HCT116 (cell line): ENCODE results near the gene UBE2F. TPM values are rescaled to one million over a fixed set of nuclear protein-coding genes. Genes with fewer than 3 reads are reported as not detected.

Experiments used
- ATAC-seq: fragments of 200-7000 bp; cut with Tn5 transposase; 2 replicates; pipeline ENCODE4 v1.9.1; 2020; ENCODE audit warnings: mild to moderate bottlenecking, moderate library complexity
- BruUV-seq: library from RNA; stranded (reverse); fragments of 400-500 nt; replicated peaks from 2 replicates; lab custom pipeline; 2021; lab: Mats Ljungman, UMichigan
- CTCF ChIA-PET: fragments of 300-600 bp; sonication (Branson Sonifier 250); formaldehyde crosslinking; loops from one replicate; lab custom pipeline; 2021; ENCODE audit warnings: antibody characterized with exemption; lab: Charles Lee
- POLR2A ChIA-PET: fragments of 300-600, 350-600 bp; sonication (Branson Sonifier 250); formaldehyde crosslinking; loops from one replicate; lab custom pipeline; 2021; ENCODE audit warnings: antibody characterized with exemption; lab: Charles Lee
- RAD21 ChIA-PET, 2 experiments: fragments of 300-600 bp; sonication (Branson Sonifier 250); formaldehyde crosslinking; loops; one replicate each; lab custom pipeline; 2023; ENCODE audit warnings: low total read pairs in 2 of 2; ENCODE audit not compliant: uncharacterized antibody in 2 of 2, unreplicated experiment in 2 of 2, low non-redundant PET in 1 of 2; lab: Charles Lee
- DNase-seq: peaks from one replicate; pipeline ENCODE4 v3.0.0-alpha.2; 2010; ENCODE audit warnings: low read depth, low spot score
- H2AFZ ChIP-seq: fragments of 200-600 bp; shearing (Covaris generic), sonication (generic); 2 replicates; pipeline ENCODE4 v1.6.1; 2017; ENCODE audit warnings: low read depth, mixed run types, mixed read lengths, antibody characterized with exemption, low read length; ENCODE audit not compliant: poor library complexity, severe bottlenecking
- H3K27ac ChIP-seq: 2 replicates; pipeline ENCODE4 v1.5.1; 2012; ENCODE audit warnings: low read depth, low read length
- H3K27me3 ChIP-seq: fragments of 200-600 bp; sonication (generic); 2 replicates; pipeline ENCODE4 v1.6.1; 2016; ENCODE audit warnings: mixed run types, low read length, mixed read lengths; ENCODE audit not compliant: insufficient read depth
- H3K36me3 ChIP-seq, 2 experiments: fragments of 200-500 bp in 1 of 2; fragments of 200-600 bp in 1 of 2; sonication (Bioruptor generic) in 1 of 2; sonication (generic) in 1 of 2; 2 replicates each; pipeline versions ENCODE4 v1.5.1 to v1.6.1; 2014 to 2016; ENCODE audit warnings: low read length in 2 of 2, inconsistent platforms in 1 of 2, mixed read lengths in 1 of 2, mixed run types in 1 of 2; ENCODE audit not compliant: insufficient read depth in 2 of 2, control insufficient read depth in 1 of 2
- H3K4me1 ChIP-seq, 2 experiments: fragments of 200-600 bp in 1 of 2; sonication (generic) in 1 of 2; 2 replicates each; pipeline versions ENCODE4 v1.5.1 to v1.6.1; 2012 to 2017; ENCODE audit warnings: low read length in 2 of 2, inconsistent platforms in 1 of 2, mild to moderate bottlenecking in 1 of 2, mixed read lengths in 1 of 2, mixed run types in 1 of 2, moderate library complexity in 1 of 2; ENCODE audit not compliant: insufficient read depth in 2 of 2, control insufficient read depth in 1 of 2
- H3K4me2 ChIP-seq: fragments of 200-600 bp; sonication (generic); 2 replicates; pipeline ENCODE4 v1.6.1; 2017; ENCODE audit warnings: mixed run types, low read length, mixed read lengths
- H3K4me3 ChIP-seq, 2 experiments: fragments of 200-600 bp in 1 of 2; sonication (generic) in 1 of 2; replicated peaks in 1 of 2; 2 replicates each; pipeline ENCODE4 v1.5.1; 2011 to 2016; ENCODE audit warnings: low read length in 2 of 2, control low read depth in 1 of 2, low read depth in 1 of 2, mild to moderate bottlenecking in 1 of 2, mixed read lengths in 1 of 2, mixed run types in 1 of 2
- H3K79me2 ChIP-seq: fragments of 200-600 bp; sonication (generic); 2 replicates; pipeline ENCODE4 v1.6.1; 2017; ENCODE audit warnings: mild to moderate bottlenecking, mixed run types, low read length, moderate library complexity, mixed read lengths; ENCODE audit not compliant: insufficient read depth
- H3K9ac ChIP-seq: fragments of 200-600 bp; sonication (generic); 2 replicates; pipeline ENCODE4 v1.6.1; 2016; ENCODE audit warnings: low read length, mixed read lengths
- H3K9me2 ChIP-seq: fragments of 200-600 bp; sonication (generic), shearing (Covaris generic); 2 replicates; pipeline ENCODE4 v1.6.1; 2017; ENCODE audit warnings: mixed run types, mild to moderate bottlenecking, moderate library complexity; ENCODE audit not compliant: insufficient read depth
- H3K9me3 ChIP-seq, 2 experiments: fragments of 200-500 bp in 1 of 2; fragments of 200-600 bp in 1 of 2; sonication (Bioruptor generic) in 1 of 2; sonication (generic) in 1 of 2; 2 replicates each; pipeline ENCODE4 v1.6.1; 2014 to 2017; ENCODE audit warnings: low read length in 2 of 2, mixed read lengths in 2 of 2, inconsistent platforms in 1 of 2, low read depth in 1 of 2, mild to moderate bottlenecking in 1 of 2, mixed run types in 1 of 2, moderate library complexity in 1 of 2; ENCODE audit not compliant: control insufficient read depth in 1 of 2, insufficient read depth in 1 of 2
- H4K20me1 ChIP-seq: fragments of 200-600 bp; sonication (generic), shearing (Covaris generic); 2 replicates; pipeline ENCODE4 v1.6.1; 2017; ENCODE audit warnings: mixed run types, mild to moderate bottlenecking, moderate library complexity; ENCODE audit not compliant: insufficient read depth
- CBX3 ChIP-seq: IDR thresholded peaks from 2 replicates; pipeline ENCODE4 v1.6.1; 2012; ENCODE audit warnings: low read depth
- CEBPB ChIP-seq: IDR thresholded peaks from 2 replicates; pipeline ENCODE4 v1.6.1; 2012; ENCODE audit warnings: low read depth
- EGR1 ChIP-seq: IDR thresholded peaks from 2 replicates; pipeline ENCODE4 v1.6.1; 2012; ENCODE audit warnings: low read depth
- EZH2 ChIP-seq: fragments of 200-600 bp; sonication (generic); IDR thresholded peaks from 2 replicates; pipeline ENCODE4 v1.6.1; 2017; ENCODE audit warnings: antibody characterized with exemption, mixed run types
- EZH2phosphoT487 ChIP-seq: fragments of 200-600 bp; IDR thresholded peaks from 2 replicates; pipeline ENCODE4 v1.6.1; 2018; ENCODE audit warnings: antibody characterized with exemption, borderline replicate concordance
- FOSL1 ChIP-seq: IDR thresholded peaks from 2 replicates; pipeline ENCODE4 v1.6.1; 2012; ENCODE audit warnings: low read depth
- JUND ChIP-seq: IDR thresholded peaks from 2 replicates; pipeline ENCODE4 v1.6.1; 2012
- MAX ChIP-seq: IDR thresholded peaks from 2 replicates; pipeline ENCODE4 v1.6.1; 2012
- POLR2A ChIP-seq: IDR thresholded peaks from 2 replicates; pipeline ENCODE4 v1.7.0; 2011; ENCODE audit warnings: borderline replicate concordance; ENCODE audit not compliant: insufficient read depth, insufficient read length; ENCODE audit errors: extremely low read depth
- POLR2AphosphoS5 ChIP-seq: IDR thresholded peaks from 2 replicates; pipeline ENCODE4 v1.6.1; 2011; ENCODE audit warnings: mild to moderate bottlenecking, low read depth, low read length, moderate library complexity
- RAD21 ChIP-seq: IDR thresholded peaks from 2 replicates; pipeline ENCODE4 v1.6.1; 2012; ENCODE audit warnings: low read depth, mild to moderate bottlenecking
- REST ChIP-seq: IDR thresholded peaks from 2 replicates; pipeline ENCODE4 v1.6.1; 2012; ENCODE audit warnings: low read depth
- SP1 ChIP-seq: IDR thresholded peaks from 2 replicates; pipeline ENCODE4 v1.6.1; 2012; ENCODE audit warnings: low read depth
- SRF ChIP-seq: IDR thresholded peaks from 2 replicates; pipeline ENCODE4 v1.6.1; 2012; ENCODE audit warnings: low read depth
- TCF7L2 ChIP-seq: IDR thresholded peaks from 2 replicates; pipeline ENCODE4 v1.7.0; 2011; ENCODE audit warnings: borderline replicate concordance, inconsistent platforms; ENCODE audit not compliant: insufficient read depth, insufficient read length; ENCODE audit errors: extremely low read depth
- YY1 ChIP-seq: IDR thresholded peaks from 2 replicates; pipeline ENCODE4 v1.6.1; 2011; ENCODE audit warnings: low read length, low read depth, moderate library complexity, mild to moderate bottlenecking; ENCODE audit not compliant: insufficient replicate concordance; ENCODE audit errors: extremely low read depth
- ZBTB33 ChIP-seq: IDR thresholded peaks from 2 replicates; pipeline ENCODE4 v1.6.1; 2011; ENCODE audit warnings: mild to moderate bottlenecking, low read length, moderate library complexity; ENCODE audit not compliant: insufficient replicate concordance; ENCODE audit errors: extremely low read depth
- ZFX ChIP-seq: fragments of 450-650 bp; IDR thresholded peaks from 2 replicates; pipeline ENCODE4 v1.6.1; 2017
- intact Hi-C: fragments of 100-400 bp; cut with micrococcal nuclease; formaldehyde crosslinking; loops from 2 replicates; pipeline ENCODE4 v1.10.0; 2022
- total RNA-seq: library from RNA; stranded (reverse); gene quantifications from one replicate; pipeline ENCODE4 v1.2.1, GENCODE V29; 2021; ENCODE audit not compliant: unreplicated experiment

UBE2F gene
- total RNA-seq, 1 experiment from 2014 or later, result 32.8 TPM

- no peak for ATAC-seq
- no peak overlapping the region for H3K4me2 ChIP-seq
- ChIA-PET POLR2A (no interaction called here), RAD21 (no interaction called here), CTCF (no interaction called here)
- H3K9me2 ChIP-seq, result no peaks in the 10 kb centered on the region
- intact Hi-C loops, result no loop called here
- no peak overlapping the region for H3K9ac ChIP-seq
- no peaks in the 10 kb centered on the region for H3K27me3 ChIP-seq
- TF ChIP-seq REST (no peak), POLR2AphosphoS5 (no peak), TCF7L2 (no peak), EZH2phosphoT487 (no peak), MAX (no peak), SP1 (no peak), POLR2A (no peak), CBX3 (no peak), CEBPB (no peak), ZBTB33 (no peak), EZH2 (no peak), EGR1 (no peak), SRF (no peak), JUND (no peak), ZFX (no peak), YY1 (no peak), RAD21 (no peak), FOSL1 (no peak)
- no peaks in the 10 kb centered on the region for H3K36me3 ChIP-seq
- H4K20me1 ChIP-seq, result no peaks in the 10 kb centered on the region
- no peak overlapping the region for H3K4me3 ChIP-seq
- H3K27ac ChIP-seq, result no peak overlapping the region
- no peak for DNase-seq
- no peak overlapping the region for H2AFZ ChIP-seq
- no TSS peak for BruUV-seq
- no peaks in the 10 kb centered on the region for H3K79me2 ChIP-seq
- H3K9me3 ChIP-seq, result no peaks in the 10 kb centered on the region
- peaks cover 7 to 10% of the 10 kb centered on the region in 2 experiments for H3K4me1 ChIP-seq
Observed at GRCh38 chr2:237917696-237918374, 49.0 kb upstream of the UBE2F start.
